ENCODE data around the gene GASK1A. TPM values are rescaled to one million over a fixed set of nuclear protein-coding genes. Genes with fewer than 3 reads are reported as not detected.

Gene GASK1A
- total RNA-seq, 4 donors from 2014 or later: 3.6 to 16.5 (median 7.9) TPM

DNA sequence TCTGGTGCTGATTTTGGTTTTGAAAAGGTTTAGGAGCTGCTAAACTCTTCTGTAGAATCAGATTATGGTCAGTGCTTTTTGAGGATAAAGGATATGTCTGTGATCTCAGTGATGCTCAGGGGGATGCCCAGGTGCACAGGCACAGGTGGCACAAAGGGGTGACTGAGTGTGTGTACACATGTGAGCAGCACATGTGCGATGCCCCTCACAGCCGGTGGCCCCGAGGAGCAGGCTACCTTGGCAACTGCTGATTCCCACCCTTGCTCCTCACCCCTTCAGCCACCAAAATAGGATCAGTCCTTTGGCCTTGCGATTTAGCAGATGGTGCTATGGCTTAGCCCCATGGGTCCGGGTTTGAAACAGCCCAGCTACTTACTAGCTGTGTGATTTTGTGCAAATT, 75.6 kb downstream of the GASK1A start:
- TF ChIP-seq, protein P1, sequence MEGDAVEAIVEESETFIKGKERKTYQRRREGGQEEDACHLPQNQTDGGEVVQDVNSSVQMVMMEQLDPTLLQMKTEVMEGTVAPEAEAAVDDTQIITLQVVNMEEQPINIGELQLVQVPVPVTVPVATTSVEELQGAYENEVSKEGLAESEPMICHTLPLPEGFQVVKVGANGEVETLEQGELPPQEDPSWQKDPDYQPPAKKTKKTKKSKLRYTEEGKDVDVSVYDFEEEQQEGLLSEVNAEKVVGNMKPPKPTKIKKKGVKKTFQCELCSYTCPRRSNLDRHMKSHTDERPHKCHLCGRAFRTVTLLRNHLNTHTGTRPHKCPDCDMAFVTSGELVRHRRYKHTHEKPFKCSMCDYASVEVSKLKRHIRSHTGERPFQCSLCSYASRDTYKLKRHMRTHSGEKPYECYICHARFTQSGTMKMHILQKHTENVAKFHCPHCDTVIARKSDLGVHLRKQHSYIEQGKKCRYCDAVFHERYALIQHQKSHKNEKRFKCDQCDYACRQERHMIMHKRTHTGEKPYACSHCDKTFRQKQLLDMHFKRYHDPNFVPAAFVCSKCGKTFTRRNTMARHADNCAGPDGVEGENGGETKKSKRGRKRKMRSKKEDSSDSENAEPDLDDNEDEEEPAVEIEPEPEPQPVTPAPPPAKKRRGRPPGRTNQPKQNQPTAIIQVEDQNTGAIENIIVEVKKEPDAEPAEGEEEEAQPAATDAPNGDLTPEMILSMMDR (IDR thresholded peaks at IDR 0.05; ENCODE audit: low read depth): no peak

DNA sequence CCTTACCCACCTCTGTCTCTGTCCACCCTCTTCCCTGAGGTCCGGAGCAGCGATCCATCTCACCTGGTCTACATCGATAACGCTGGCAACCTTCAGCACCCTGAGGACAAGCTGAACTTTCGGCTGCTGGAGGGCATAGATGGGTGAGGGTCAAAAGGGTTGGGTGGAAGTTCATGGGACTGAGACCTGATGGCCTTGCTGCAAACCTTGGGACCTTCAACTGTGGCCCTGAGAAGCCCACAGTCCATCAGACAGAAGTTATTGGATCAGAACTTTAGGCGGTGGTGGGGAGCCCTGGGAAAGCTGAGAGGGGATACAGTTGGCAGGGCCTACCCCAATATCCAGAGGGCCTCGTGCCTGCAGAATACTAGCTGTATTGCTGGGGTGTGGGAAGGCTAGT, 76.3 kb downstream of the GASK1A start:
- TF ChIP-seq, protein P1 (IDR thresholded peaks at IDR 0.05; ENCODE audit: low read depth): no peak

DNA sequence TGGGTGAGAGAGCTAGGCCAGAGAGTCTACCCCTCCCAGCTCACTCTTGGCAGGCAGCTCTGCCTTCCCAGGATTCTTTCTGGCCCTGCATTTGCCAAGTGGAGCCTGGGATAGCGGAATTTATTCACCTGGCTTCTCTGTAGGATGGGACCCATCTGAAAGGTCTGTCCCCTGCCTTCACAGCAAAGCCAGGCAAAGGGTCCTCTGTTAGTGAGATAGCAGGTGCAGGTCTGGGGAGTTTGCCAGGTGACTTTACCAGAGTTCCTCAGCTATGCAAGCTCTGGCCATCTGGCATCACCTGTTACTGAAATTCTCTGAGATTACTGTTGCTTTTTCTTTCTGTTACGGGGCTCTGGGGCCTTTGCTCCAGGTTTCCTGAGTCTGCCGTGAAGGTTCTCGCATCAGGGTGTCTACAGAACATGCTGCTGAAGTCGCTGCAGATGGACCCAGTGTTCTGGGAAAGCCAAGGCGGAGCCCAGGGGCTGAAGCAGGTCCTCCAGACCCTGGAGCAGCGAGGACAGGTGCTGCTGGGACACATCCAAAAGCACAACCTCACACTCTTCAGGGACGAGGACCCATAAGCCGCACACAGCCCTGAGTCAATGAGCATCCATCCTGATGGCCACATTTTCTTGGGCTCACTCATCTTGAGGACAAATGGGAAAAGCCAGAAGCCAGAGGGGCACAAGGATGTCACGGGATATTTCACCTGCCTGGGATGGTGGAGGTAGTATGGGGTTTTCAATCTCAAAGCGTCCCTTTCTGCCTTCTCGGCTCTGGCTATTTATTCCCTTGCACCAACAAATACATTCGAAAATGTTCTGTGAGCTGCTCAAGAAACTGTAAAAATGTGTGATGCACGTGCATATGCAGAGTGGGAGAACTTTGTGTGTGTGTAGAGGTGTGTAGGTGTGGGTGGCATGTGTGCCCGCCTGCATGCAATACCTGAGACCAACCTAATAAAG, 77.0 kb downstream of the GASK1A start:
- TF ChIP-seq, protein P1 (IDR thresholded peaks at IDR 0.05; ENCODE audit: low read depth): no peak

DNA sequence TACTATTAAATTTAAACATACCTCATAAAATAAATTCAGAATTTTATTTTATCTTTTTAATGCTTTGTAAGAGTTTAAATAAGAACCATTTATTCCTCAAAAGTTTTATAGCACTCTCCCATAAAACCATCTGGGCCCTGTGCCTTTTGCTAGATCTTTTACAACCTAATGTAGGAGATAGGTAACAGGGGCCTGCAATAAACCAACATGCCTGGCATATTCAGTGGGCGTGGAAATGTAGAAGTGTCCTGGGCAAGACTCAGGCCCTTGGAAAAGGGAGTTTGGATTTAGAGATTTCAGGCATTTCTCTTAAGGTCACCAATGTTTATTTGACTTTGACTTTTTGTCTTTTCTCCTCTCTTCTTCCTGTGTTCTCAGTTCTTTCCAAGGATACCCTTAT, 80.3 kb downstream of the GASK1A start:
- TF ChIP-seq, protein P1 (IDR thresholded peaks at IDR 0.05; ENCODE audit: low read depth): no peak

DNA sequence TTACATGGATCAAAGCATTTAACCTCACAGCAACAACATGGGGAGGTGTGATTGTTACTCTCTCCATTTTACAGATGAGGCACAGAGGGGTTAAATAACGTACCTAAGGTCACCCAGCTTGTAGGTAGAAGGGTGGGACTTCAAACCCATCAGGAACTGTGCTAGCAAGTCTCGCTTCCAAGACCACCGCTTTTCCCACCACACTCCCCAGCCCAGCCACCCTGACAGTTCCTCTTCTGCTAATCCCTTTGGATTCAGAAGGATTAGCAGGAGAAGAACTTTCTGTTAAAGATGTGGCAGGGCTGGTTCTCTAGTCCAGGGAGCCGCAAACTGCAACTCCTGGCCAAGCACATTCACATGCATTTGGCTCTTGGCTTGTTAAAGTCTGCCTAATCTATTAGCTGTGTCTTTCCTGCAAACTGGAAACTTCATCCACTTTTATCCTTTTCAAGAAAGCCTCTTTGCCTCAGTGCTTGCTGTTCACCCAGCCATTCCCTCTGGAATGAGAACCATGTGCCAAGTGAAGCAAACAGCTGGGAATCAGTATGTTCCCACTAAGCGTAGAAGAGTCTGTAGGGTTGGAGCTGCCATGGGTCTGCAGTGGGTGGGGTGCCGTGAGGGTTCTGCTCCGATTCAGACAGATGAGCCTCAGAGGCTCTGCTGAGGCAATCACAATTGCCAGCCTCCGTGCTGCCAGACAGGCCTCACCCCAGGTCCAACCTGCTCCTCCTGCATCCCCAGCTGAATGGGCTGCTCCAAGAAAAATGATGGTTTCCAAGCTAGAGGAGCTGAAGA, 82.2 kb downstream of the GASK1A start:
- TF ChIP-seq, protein P1 (IDR thresholded peaks at IDR 0.05; ENCODE audit: low read depth): no peak

DNA sequence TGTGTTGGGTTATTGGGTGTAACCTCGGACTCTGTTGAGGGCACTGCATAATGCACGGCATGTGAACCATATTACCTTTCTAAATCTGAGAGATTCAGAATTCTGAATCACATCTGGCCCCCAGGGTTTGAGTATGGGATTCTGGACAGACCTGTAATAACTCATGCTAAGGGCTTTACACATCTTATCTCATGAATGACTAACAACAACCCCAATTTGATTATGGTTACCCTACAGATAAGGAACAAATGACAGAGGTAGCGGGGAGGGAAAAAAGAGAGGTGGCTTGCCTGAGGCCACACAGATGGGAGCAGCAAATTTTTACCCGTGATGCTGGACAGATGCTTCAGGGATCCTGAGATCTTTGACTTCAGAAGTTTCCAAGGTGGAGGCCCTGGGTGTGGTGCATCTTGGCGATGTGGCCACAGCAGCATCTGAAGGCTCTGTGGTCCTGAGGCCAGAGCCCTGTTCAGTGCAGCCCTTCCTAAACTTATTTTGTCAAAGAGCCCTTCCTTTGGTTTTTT, 83.0 kb downstream of the GASK1A start:
- TF ChIP-seq, protein P1 (IDR thresholded peaks at IDR 0.05; ENCODE audit: low read depth): no peak
